ENCODE measurements around the gene DMBX1. TPM values are rescaled to one million over a fixed set of nuclear protein-coding genes. Genes with fewer than 3 reads are reported as not detected.

The DMBX1 gene
- total and polyA plus RNA-seq, 10 donors, result not detected

DNA sequence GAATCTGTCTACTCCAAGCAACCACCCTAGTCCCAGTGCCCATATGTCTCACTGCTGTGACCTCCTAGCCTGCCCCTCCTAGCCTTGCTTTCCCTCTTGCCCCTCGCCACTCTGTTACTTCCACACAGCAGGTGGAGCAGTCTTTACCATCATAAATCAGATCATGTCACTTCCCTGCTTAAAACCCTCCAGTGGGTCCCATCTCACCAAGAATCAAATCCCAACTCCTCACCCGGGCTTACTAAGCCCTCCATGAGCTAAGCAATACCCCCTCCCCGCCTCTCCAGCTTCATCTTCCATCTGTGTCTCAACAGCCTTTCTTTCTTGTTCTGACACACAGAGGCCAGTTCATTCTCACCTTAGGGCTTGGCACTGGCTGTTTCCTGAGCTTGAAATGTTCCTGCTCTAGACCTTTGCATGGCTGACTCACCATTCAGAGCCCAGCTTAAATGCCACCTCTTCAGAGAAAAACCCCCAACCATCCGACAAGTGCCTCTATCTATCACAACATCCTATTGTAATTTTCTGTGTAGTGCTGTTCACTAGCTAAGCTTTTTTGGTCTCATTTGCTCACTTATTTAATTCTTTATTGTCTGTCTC lies 39.5 kb downstream of the DMBX1 start:
- intact Hi-C loops (cut with DNase I; ENCODE audit: low total_unique reads), result loop anchor here (2.0 to 5.0 kb wide), 2 partner anchors 84 to 198 kb away; no protein-coding TSS in a partner anchor
- 52 to 68% (median 67%) methylated on average over 4 of the region's 4 CpGs for WGBS, 5 donors
- TF ChIP-seq POLR2AphosphoS5 (IDR thresholded peaks at IDR 0.05), result no peak
- no peak for TF ChIP-seq CTCF (IDR thresholded peaks at IDR 0.05 in 8 of 11, conservative IDR thresholded peaks at IDR 0.05 in 3 of 11)
- no peak for TF ChIP-seq POLR2A (IDR thresholded peaks at IDR 0.05)
- no peaks in the 10 kb centered on the region for H3K36me3 ChIP-seq
- no peak overlapping the region for H3K27ac ChIP-seq
- H3K9me3 ChIP-seq, result no peaks in the 10 kb centered on the region
- peaks cover 0 to 19% (median 10%) of the 10 kb centered on the region in 6 donors for H3K4me1 ChIP-seq
- peaks cover 0 to 98% (median 18%) of the 10 kb centered on the region in 7 donors for H3K27me3 ChIP-seq (replicated peaks in 1 of 7)
- no peak overlapping the region for H3K4me3 ChIP-seq
- DNase-seq, result no peak

- Histone ChIP-seq H3K9me3 (no peaks in the 10 kb centered on the region), H3K4me1 (peaks cover 0 to 19% (median 10%) of the 10 kb centered on the region in 6 donors), H3K36me3 (no peaks in the 10 kb centered on the region), H3K27ac (no peak overlapping the region), H3K4me3 (no peak overlapping the region), H3K27me3 (replicated peaks in 1 of 7) (peaks cover 0 to 96% (median 18%) of the 10 kb centered on the region in 7 donors)
- no peak for DNase-seq
- 38 to 65% (median 63%) methylated on average over 1 to 3 of the region's 3 CpGs for WGBS, 5 donors
- intact Hi-C loops (cut with DNase I; ENCODE audit: low total_unique reads), result no loop called here
- no peak for TF ChIP-seq POLR2AphosphoS5 (IDR thresholded peaks at IDR 0.05)
- no peak for TF ChIP-seq CTCF (IDR thresholded peaks at IDR 0.05 in 8 of 11, conservative IDR thresholded peaks at IDR 0.05 in 3 of 11)
- TF ChIP-seq POLR2A (IDR thresholded peaks at IDR 0.05), result no peak
Observed at GRCh38 chr1:46530311-46530710, 40.7 kb downstream of the DMBX1 start.

GRCh38 chr1:46530791-46531409 lies 41.3 kb downstream of the DMBX1 start:
- TF ChIP-seq CTCF (IDR thresholded peaks at IDR 0.05 in 8 of 11, conservative IDR thresholded peaks at IDR 0.05 in 3 of 11) (no peak), POLR2AphosphoS5 (IDR thresholded peaks at IDR 0.05) (no peak), POLR2A (IDR thresholded peaks at IDR 0.05) (no peak)
- H3K4me1 ChIP-seq, result peaks cover 0 to 19% (median 10%) of the 10 kb centered on the region in 6 donors
- H3K27me3 ChIP-seq (replicated peaks in 1 of 7), result peaks cover 0 to 96% (median 17%) of the 10 kb centered on the region in 7 donors
- H3K27ac ChIP-seq, result no peak overlapping the region
- WGBS, 5 donors, result 57 to 64% (median 62%) methylated on average over 6 of the region's 6 CpGs
- no peaks in the 10 kb centered on the region for H3K36me3 ChIP-seq
- DNase-seq, result no peak
- intact Hi-C loops (cut with DNase I; ENCODE audit: low total_unique reads), result no loop called here
- H3K4me3 ChIP-seq, result no peak overlapping the region
- no peaks in the 10 kb centered on the region for H3K9me3 ChIP-seq

DNA sequence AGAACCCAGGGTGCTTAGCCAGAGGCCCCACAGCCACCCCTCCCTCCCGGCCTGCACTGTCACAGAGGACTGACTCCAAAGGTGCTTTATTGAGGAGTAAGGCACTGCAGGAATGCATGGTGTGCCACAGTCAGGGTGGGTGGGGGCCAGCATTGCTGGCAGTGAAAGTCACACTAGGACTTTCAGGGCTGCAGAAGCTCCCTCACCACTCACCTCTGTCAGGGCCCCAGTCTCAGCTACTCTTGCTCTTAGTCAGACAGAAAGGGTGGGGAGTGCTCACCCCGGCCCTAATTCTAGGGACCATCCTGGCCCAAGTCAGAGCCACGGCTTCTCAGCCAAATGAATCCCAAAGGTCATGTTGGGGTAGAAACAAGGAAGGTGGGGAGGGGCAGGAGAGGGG lies 42.5 kb downstream of the DMBX1 start:
- TF ChIP-seq CTCF (IDR thresholded peaks at IDR 0.05 in 8 of 11, conservative IDR thresholded peaks at IDR 0.05 in 3 of 11) (no peak), POLR2AphosphoS5 (IDR thresholded peaks at IDR 0.05) (no peak), POLR2A (IDR thresholded peaks at IDR 0.05) (no peak)
- Histone ChIP-seq H3K9me3 (no peaks in the 10 kb centered on the region), H3K4me1 (peaks cover 0 to 19% (median 10%) of the 10 kb centered on the region in 6 donors), H3K27ac (no peak overlapping the region), H3K27me3 (replicated peaks in 1 of 7) (peaks cover 0 to 94% (median 15%) of the 10 kb centered on the region in 7 donors), H3K4me3 (no peak overlapping the region), H3K36me3 (no peaks in the 10 kb centered on the region)
- DNase-seq, result no peak
- WGBS, 5 donors, result 55 to 83% (median 65%) methylated on average over 2 to 3 of the region's 3 CpGs
- intact Hi-C loops (cut with DNase I; ENCODE audit: low total_unique reads), result no loop called here
